Body of pancreas (tissue), 4 donors: Measurements from ENCODE around the gene RIPK3. TPM values are rescaled to one million over a fixed set of nuclear protein-coding genes. Genes with fewer than 3 reads are reported as not detected.

Experiments
- ATAC-seq: fragments of 150-250 bp; one replicate; pipeline ENCODE4 v1.9.1; 2016
- DNase-seq, 4 donors: peaks; one replicate each; pipeline ENCODE4 v3.0.0-alpha.2; 2019
- H3K27ac ChIP-seq, 4 donors: fragments of 200-600 bp; sonication (generic); 1 replicate in 3 of 4; 2 replicates in 1 of 4; pipeline versions ENCODE4 v1.5.1 to v1.6.1; 2016 to 2019; ENCODE audit warnings: mild to moderate bottlenecking in 1 of 4, mixed read lengths in 1 of 4, moderate library complexity in 1 of 4
- H3K27me3 ChIP-seq, 2 donors: fragments of 200-600 bp; sonication (generic); one replicate each; pipeline ENCODE4 v1.6.0; 2016; ENCODE audit warnings: mild to moderate bottlenecking in 1 of 2
- H3K36me3 ChIP-seq, 2 donors: fragments of 200-600 bp; sonication (generic); replicated peaks in 1 of 2; 2 replicates each; pipeline ENCODE4 v1.5.1; 2016; ENCODE audit warnings: low read depth in 2 of 2; ENCODE audit not compliant: insufficient read depth in 1 of 2
- H3K4me1 ChIP-seq: fragments of 200-600 bp; sonication (generic); one replicate; pipeline ENCODE4 v1.6.0; 2016
- H3K4me3 ChIP-seq, 2 donors: fragments of 200-600 bp; sonication (generic); 1 replicate in 1 of 2; 2 replicates in 1 of 2; pipeline ENCODE4 v1.5.1; 2016 to 2019
- H3K9me3 ChIP-seq, 3 donors: fragments of 200-600 bp; sonication (generic); 1 replicate in 2 of 3; 2 replicates in 1 of 3; pipeline ENCODE4 v1.5.1; 2016
- POLR2A ChIP-seq, 3 donors: fragments of 450-650 bp; IDR thresholded peaks; one replicate each; pipeline ENCODE4 v1.6.1; 2016; ENCODE audit warnings: antibody characterized with exemption in 3 of 3, mild to moderate bottlenecking in 2 of 3
- WGBS, 2 donors: methylation state at CpG; one replicate each; pipeline ENCODE4 v1.1.5; 2017; 5-methylcytosine and 5-hydroxymethylcytosine counted together
- intact Hi-C: fragments of 100-400 bp; cut with DNase I; formaldehyde crosslinking; loops from one replicate; pipeline ENCODE4 v1.15.1; 2023
- total RNA-seq, 2 donors: library from RNA; depleted of rRNA; stranded (reverse); fragments of >200 nt; gene quantifications; one replicate each; pipeline ENCODE4 v1.1.0, GENCODE V29; 2016
- TF ChIP-seq, protein P1 (sequence below), 7 experiments: fragments of 450-650 bp in 4 of 7; fragments of 200-600 bp in 3 of 7; sonication (generic) in 3 of 7; IDR thresholded peaks; one replicate each; pipeline ENCODE4 v1.5.1; 2016 to 2019; ENCODE audit warnings: antibody characterized with exemption in 7 of 7

Gene RIPK3
- total RNA-seq, 2 donors from 2014 or later, result 6.0 to 9.9 TPM

DNA sequence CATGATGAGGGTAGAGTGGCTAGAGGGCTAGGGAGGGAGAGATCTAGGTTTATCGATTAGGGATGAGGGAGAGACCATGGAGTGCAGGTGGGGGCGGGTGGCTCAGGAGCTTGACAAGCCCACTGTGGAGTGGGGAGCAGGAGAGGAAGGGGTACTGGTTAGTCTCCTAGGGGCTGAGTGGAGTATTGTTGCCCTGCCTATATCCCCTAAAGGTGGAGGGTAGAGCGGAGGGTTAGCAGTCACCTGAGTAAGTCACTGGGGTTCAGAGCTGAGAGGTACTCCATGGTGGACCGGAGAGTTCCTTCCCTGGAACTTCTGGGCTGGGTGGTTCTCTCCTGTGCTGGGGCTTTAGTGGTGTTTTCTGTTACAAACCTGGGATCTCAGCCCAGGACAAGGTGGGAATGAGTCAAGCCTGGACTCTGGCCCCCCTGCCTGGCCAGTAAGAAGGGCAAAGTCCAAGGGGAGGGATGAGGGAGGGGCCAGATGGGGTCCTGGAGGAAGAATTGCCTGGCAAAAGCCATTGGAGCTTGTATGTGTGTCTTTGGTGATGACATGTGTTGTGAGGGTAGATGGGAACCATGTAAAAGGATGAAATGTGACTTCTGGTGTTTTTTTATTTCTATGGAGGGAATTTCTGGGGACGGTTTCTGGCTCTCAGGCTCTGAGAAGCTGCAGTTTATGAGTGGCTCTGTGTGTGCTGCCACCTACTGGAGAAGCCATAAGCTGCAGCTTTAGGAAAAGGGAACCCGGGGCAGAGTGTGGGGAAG is 32.0 kb downstream of the RIPK3 start, which contains the start of gene CIDEB:
CIDEB (minus strand) TSS at position 403 of the 767 bp plus-strand sequence; CDS start at position 284, 119 bp downstream.
- WGBS, 2 donors, result 27 to 29% methylated on average over 6 of the region's 6 CpGs
- H3K27me3 ChIP-seq, result no peaks in the 10 kb centered on the region
- H3K4me1 ChIP-seq, result peaks cover 62% of the 10 kb centered on the region
- intact Hi-C loops, result no loop called here
- H3K36me3 ChIP-seq, result peaks cover 6 to 26% of the 10 kb centered on the region in 2 donors
- no peaks in the 10 kb centered on the region for H3K9me3 ChIP-seq
- H3K27ac ChIP-seq, result peak within 1 kb of the TSS; percentile 77 to 92 (median 82)
- ATAC-seq, result peak; percentile 72
- DNase-seq, result peak; percentile 85 to 92 (median 90)
- TF ChIP-seq, protein P1, sequence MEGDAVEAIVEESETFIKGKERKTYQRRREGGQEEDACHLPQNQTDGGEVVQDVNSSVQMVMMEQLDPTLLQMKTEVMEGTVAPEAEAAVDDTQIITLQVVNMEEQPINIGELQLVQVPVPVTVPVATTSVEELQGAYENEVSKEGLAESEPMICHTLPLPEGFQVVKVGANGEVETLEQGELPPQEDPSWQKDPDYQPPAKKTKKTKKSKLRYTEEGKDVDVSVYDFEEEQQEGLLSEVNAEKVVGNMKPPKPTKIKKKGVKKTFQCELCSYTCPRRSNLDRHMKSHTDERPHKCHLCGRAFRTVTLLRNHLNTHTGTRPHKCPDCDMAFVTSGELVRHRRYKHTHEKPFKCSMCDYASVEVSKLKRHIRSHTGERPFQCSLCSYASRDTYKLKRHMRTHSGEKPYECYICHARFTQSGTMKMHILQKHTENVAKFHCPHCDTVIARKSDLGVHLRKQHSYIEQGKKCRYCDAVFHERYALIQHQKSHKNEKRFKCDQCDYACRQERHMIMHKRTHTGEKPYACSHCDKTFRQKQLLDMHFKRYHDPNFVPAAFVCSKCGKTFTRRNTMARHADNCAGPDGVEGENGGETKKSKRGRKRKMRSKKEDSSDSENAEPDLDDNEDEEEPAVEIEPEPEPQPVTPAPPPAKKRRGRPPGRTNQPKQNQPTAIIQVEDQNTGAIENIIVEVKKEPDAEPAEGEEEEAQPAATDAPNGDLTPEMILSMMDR (IDR thresholded peaks at IDR 0.05), result peak; percentile 83 to 97 (median 93)
- TF ChIP-seq POLR2A (IDR thresholded peaks at IDR 0.05), result peak; percentile 41 to 55 (median 54)
- no peak within 1 kb of the TSS for H3K4me3 ChIP-seq

DNA sequence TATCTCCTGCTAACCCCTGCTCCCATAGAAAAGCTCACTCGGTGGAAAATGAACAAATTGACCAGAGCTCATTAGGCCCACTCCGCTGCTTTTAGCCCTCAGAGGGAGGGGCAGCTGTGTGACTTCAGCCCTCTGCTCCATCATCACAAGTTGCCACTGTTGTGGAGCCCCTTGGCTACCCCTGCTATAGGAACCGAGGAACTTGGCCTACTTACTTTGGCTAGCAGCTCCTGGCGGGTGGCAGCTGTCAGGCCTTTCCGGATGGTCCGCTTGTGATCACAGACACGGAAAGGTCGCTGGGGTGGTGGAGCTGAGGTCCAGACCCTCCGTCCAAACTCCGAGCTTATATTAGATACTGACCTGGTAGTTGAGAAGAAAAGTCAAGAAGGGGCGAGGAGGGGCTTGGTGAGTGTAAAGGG is 32.6 kb downstream of the RIPK3 start:
- no peaks in the 10 kb centered on the region for H3K27me3 ChIP-seq
- no peak for ATAC-seq
- H3K9me3 ChIP-seq, result no peaks in the 10 kb centered on the region
- WGBS, 2 donors, result 74 to 75% methylated on average over 10 to 11 of the region's 11 CpGs
- peak overlapping the region; percentile 77 to 92 (median 82) for H3K27ac ChIP-seq
- peaks cover 62% of the 10 kb centered on the region for H3K4me1 ChIP-seq
- DNase-seq, result peak in 1 of 4 donors; percentile 50
- peaks cover 6 to 32% of the 10 kb centered on the region in 2 donors for H3K36me3 ChIP-seq
- intact Hi-C loops, result no loop called here
- TF ChIP-seq, protein P1 (IDR thresholded peaks at IDR 0.05), result no peak
- no peak for TF ChIP-seq POLR2A (IDR thresholded peaks at IDR 0.05)
- H3K4me3 ChIP-seq, result no peak overlapping the region

DNA sequence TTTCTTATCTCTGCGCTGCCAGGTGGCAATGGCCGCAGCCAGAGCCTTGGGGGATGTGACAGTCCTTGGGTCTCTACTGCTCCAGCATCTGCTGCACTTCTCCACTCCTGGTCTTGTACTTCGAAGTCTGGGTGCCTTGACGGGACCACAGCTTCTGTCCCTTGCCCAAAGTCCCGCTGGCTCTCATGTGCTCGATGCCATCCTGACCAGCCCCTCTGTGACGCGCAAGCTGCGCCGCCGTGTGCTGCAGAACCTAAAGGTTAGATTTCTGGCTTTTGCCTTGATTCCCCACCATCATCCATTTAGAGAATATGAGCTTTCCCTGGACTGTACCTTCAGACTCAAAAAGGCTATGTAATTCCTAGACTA is 35.8 kb downstream of the RIPK3 start:
- Histone ChIP-seq H3K36me3 (peaks cover 6 to 35% of the 10 kb centered on the region in 2 donors), H3K27me3 (no peaks in the 10 kb centered on the region), H3K9me3 (no peaks in the 10 kb centered on the region), H3K4me1 (peaks cover 51% of the 10 kb centered on the region), H3K27ac (no peak overlapping the region), H3K4me3 (no peak overlapping the region)
- 91 to 94% methylated on average over 8 to 11 of the region's 11 CpGs for WGBS, 2 donors
- intact Hi-C loops, result no loop called here
- TF ChIP-seq POLR2A (IDR thresholded peaks at IDR 0.05), result no peak
- TF ChIP-seq, protein P1 (IDR thresholded peaks at IDR 0.05), result no peak
- DNase-seq (no peak), ATAC-seq (no peak)

DNA sequence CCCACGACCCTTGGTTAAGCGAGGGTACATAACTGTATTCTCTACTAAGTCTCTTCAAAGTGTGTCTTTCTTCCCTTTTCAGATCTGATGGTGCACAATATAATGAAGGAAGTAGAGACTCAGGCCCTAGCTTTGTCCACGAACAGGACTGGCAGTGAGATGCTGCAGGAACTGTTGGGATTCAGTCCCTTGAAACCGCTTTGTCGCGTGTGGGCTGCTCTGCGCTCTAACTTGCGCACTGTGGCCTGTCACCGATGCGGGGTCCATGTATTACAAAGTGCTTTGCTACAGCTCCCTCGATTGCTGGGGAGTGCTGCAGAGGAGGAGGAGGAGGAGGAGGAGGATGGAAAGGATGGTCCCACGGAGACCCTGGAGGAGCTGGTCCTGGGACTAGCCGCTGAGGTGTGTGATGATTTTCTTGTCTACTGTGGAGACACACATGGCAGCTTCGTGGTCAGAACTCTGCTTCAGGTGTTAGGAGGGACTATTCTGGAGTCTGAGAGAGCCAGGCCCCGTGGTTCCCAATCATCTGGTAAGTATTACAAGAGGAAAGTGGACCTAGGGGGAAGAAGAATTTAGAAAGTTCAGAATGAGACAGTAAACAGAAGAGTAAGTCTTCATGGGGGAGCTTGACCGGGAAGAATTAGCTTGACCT is 39.3 kb downstream of the RIPK3 start:
- no peak for DNase-seq
- intact Hi-C loops, result no loop called here
- WGBS, 2 donors, result 19 to 20% methylated on average over 12 to 16 of the region's 16 CpGs

More for the DNA sequence above, 39.3 kb downstream of the RIPK3 start:
- Histone ChIP-seq H3K4me1 (peaks cover 45% of the 10 kb centered on the region), H3K9me3 (no peaks in the 10 kb centered on the region), H3K27me3 (no peaks in the 10 kb centered on the region), H3K36me3 (peaks cover 6 to 31% of the 10 kb centered on the region in 2 donors), H3K4me3 (peak overlapping the region; percentile 89 to 95), H3K27ac (peak overlapping the region; percentile 61 to 91 (median 85))
- TF ChIP-seq, protein P1 (IDR thresholded peaks at IDR 0.05), result no peak
- no peak for TF ChIP-seq POLR2A (IDR thresholded peaks at IDR 0.05)
- ATAC-seq, result no peak
